ENCODE results near the gene CEP85.
A peak's percentile ranks its signal among the peaks of the same experiment; 100 is the strongest.
"Not testable (repeated sequence)": the region's sequence is repeated elsewhere in the genome, so short reads cannot be mapped to it uniquely, and the experiment has no call there.

Gene CEP85

GRCh38 chr1:26300578-26301275, 66.7 kb downstream of the CEP85 start:
- Histone ChIP-seq H3K9me3 (no peaks in the 10 kb centered on the region), H3K4me3 (ENCODE audit: low read depth in 1 of 2, low read length in 1 of 2) (no peak overlapping the region), H3K27ac (no peak overlapping the region), H3K36me3 (peaks cover 6% of the 10 kb centered on the region), H3K27me3 (no peaks in the 10 kb centered on the region), H3K4me1 (ENCODE audit: control insufficient read depth in 1 of 2, insufficient read depth in 1 of 2, low read depth in 1 of 2, low read length in 1 of 2) (peaks cover 28 to 34% of the 10 kb centered on the region in 2 experiments)
- no peak for TF ChIP-seq CTCF (IDR thresholded peaks at IDR 0.05)

DNA sequence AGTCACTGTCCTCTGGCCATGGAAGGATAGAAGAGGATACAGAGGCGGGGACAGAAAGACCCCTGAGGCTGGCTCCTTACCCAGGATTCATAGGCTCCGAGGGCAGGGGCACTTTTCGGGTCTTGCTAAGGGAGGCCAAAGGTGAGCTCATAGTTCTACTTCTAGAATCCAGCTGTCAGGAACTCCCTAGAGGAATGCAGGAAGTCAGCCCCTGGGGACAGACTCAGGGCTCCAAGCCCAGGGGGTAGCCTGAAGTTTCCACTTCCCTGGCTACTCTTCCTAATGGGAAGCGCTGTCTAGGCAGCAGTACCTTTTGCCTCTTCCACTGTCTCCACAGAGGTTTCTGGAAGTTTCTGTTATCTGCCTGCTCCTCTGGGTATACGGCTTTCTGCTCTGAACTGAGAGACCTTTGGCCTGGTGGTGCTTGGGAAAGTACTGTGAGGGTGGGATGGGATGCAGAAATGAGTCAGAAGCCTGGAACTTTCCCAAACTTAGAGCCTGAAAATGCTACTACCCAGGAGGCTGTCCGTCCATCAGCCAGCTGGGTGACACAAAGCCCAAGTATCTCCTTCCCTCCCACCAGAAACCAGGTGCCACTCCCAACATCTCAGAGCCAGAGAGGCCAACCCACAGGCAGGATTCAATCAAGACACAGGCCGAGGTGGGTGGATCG, 68.9 kb downstream of the CEP85 start:
- Histone ChIP-seq H3K4me3 (ENCODE audit: low read depth in 1 of 2, low read length in 1 of 2) (no peak overlapping the region), H3K36me3 (no peaks in the 10 kb centered on the region), H3K9me3 (no peaks in the 10 kb centered on the region), H3K4me1 (ENCODE audit: control insufficient read depth in 1 of 2, insufficient read depth in 1 of 2, low read depth in 1 of 2, low read length in 1 of 2) (peaks cover 44 to 51% of the 10 kb centered on the region in 2 experiments), H3K27ac (no peak overlapping the region), H3K27me3 (no peaks in the 10 kb centered on the region)
- TF ChIP-seq CTCF (IDR thresholded peaks at IDR 0.05), result no peak

GRCh38 chr1:26305667-26306289, 71.8 kb downstream of the CEP85 start:
- Histone ChIP-seq H3K4me3 (ENCODE audit: low read depth in 1 of 2, low read length in 1 of 2) (peak overlapping the region; percentile 82 to 89), H3K4me1 (ENCODE audit: control insufficient read depth in 1 of 2, insufficient read depth in 1 of 2, low read depth in 1 of 2, low read length in 1 of 2) (peaks cover 50 to 52% of the 10 kb centered on the region in 2 experiments), H3K9me3 (no peaks in the 10 kb centered on the region), H3K27ac (peak overlapping the region; percentile 91), H3K27me3 (no peaks in the 10 kb centered on the region), H3K36me3 (no peaks in the 10 kb centered on the region)
- no peak for TF ChIP-seq CTCF (IDR thresholded peaks at IDR 0.05)

DNA sequence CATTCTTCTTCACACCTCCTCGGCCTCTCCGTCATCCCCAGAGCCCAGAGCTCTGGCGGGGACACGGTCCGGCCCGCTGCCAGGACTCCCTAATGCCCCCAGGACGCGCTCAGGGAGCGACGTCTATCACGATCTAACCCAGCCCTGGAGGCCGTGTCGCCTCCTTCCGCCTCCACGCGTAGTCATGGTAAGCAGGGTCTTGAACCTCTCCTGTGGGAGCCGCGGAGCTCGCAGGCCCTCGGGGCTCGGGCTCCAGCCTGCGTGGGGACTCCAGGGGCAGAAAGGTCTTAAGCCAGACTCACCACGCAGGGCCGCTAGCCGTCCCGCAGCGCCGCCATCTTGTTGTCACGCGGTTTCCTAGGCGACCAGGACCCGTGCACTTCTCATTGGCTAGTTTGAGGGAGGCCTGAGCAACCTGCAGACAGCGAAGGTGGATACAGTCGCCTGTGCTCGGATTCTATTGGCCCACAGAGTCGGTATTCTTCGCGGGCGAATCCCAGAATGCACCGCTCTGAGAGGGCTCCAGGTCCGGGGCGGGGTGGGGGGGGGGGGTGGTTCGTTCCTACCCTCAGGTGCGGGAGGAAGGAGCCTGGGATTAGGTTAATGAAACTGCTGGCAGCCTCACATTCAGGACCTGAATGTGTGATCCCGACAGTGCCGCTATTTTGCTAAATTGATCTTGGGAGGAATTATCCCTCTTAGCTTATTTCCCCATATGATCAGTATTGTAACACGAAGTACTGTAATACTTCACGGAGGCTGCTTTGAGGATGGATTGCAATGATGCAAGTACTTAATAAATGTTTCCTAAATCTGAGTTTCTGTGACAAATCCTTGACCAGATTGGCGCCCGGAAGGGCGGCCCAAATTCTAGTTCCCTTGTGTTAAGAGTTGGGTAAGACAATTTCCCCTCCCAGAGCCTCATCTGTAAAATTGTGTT, 72.6 kb downstream of the CEP85 start, which contains the start of gene UBXN11:
Gene UBXN11 (minus strand): TSS at position 347 of the 940 bp plus-strand sequence. CDS start 3,753 bp downstream, outside the sequence.
- H3K9me3 ChIP-seq, result no peaks in the 10 kb centered on the region
- peaks cover 50 to 52% of the 10 kb centered on the region in 2 experiments for H3K4me1 ChIP-seq (ENCODE audit: control insufficient read depth in 1 of 2, insufficient read depth in 1 of 2, low read depth in 1 of 2, low read length in 1 of 2)
- no peaks in the 10 kb centered on the region for H3K36me3 ChIP-seq
- peak; percentile 29 for TF ChIP-seq CTCF (IDR thresholded peaks at IDR 0.05)
- H3K27ac ChIP-seq, result peak within 1 kb of the TSS; percentile 91
- H3K4me3 ChIP-seq (ENCODE audit: low read depth in 1 of 2, low read length in 1 of 2), result peak within 1 kb of the TSS; percentile 82 to 89
- H3K27me3 ChIP-seq, result no peaks in the 10 kb centered on the region

DNA sequence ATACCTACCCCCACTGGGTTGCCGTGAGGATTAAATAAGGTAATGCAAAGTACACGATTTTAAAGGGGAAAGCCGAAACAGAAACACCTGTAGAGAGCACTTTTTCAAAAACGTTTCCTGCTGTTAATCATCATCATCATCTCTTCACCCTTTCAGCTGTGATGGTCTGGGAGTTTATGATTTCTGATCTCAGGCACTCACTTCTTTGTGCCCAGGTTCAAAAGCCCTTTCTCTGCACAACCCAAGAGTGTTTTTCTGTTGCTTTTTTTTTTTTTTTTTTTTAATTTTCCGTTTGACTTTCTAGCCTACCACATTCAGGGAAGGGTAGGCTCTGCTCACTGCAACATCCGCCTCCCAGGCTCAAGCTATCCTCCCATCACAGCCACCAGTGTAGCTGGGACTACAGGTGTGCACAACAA, 73.4 kb downstream of the CEP85 start:
- Histone ChIP-seq H3K4me1 (ENCODE audit: control insufficient read depth in 1 of 2, insufficient read depth in 1 of 2, low read depth in 1 of 2, low read length in 1 of 2) (peaks cover 50 to 52% of the 10 kb centered on the region in 2 experiments), H3K9me3 (no peaks in the 10 kb centered on the region), H3K36me3 (no peaks in the 10 kb centered on the region), H3K27ac (peak overlapping the region; percentile 91), H3K27me3 (no peaks in the 10 kb centered on the region), H3K4me3 (ENCODE audit: low read depth in 1 of 2, low read length in 1 of 2) (peak overlapping the region; percentile 82 to 89)
- TF ChIP-seq CTCF (IDR thresholded peaks at IDR 0.05), result no peak

DNA sequence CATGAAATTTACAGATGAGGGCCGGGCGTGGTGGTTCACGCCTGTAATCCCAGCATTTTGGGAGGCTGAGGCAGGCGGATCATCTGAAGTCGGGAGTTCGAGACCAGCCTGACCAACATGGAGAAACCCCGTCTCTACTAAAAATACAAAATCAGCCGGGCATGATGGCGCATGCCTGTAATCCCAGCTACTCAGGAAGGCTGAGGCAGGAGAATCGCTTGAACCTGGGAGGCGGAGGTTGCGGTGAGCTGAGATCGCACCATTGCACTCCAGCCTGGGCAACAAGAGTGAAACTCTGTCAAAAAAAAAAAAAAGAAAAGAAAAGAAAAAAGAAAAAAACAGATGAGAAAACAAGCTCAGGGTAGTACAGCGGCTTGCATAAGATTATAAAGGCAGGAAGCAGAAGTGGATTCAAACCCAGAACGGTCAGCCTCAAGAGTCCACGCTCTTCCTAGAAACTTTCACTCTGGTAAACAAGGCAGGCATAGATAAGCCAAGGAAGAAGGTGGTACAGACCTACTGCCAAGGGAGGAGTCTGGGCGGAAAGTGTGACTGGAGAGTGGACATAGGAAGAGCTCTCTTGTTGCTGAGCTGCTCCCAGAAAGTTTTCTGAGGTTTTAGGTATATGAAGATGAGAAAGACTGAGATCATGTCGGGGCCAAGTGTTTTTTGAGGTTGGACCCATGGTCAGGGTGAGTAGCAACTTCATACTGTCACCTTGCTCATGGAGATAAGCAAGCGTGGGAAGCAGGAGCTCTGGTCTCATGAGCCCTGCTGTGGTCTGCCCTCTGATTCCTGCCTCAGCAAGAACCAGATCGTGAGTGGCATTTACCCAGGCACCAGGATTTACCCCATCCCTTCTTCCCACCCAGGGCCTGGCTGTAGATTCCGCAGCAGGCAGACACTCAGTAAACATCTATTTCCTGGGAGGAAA, 74.2 kb downstream of the CEP85 start:
- peak overlapping the region; percentile 91 for H3K27ac ChIP-seq

More for the DNA sequence above, 74.2 kb downstream of the CEP85 start:
- Histone ChIP-seq H3K4me3 (ENCODE audit: low read depth in 1 of 2, low read length in 1 of 2) (peak overlapping the region; percentile 13 to 82), H3K4me1 (ENCODE audit: control insufficient read depth in 1 of 2, insufficient read depth in 1 of 2, low read depth in 1 of 2, low read length in 1 of 2) (peaks cover 50 to 52% of the 10 kb centered on the region in 2 experiments)
- H3K36me3 ChIP-seq, H3K27me3 ChIP-seq, H3K9me3 ChIP-seq: not testable (repeated sequence)
